HEK293 (cell line): Measurements from ENCODE around the gene LRRC4C.

Experiments used
- CTCF ChIA-PET: fragments of 350-600 bp; formaldehyde crosslinking; extraction: SDS; loops from one replicate; lab custom pipeline; 2021; ENCODE audit warnings: antibody characterized with exemption; lab: Yijun Ruan, JAX
- POLR2A ChIA-PET: fragments of 300-600 bp; formaldehyde crosslinking; extraction: SDS; loops from one replicate; lab custom pipeline; 2020; ENCODE audit warnings: antibody characterized with exemption, inconsistent platforms; lab: Yijun Ruan, JAX
- H3K27ac ChIP-seq: fragments of 200-500 bp; sonication (Bioruptor generic); 2 replicates; pipeline ENCODE4 v1.5.1; 2014; ENCODE audit warnings: low read depth, low read length, control low read depth, inconsistent platforms; ENCODE audit errors: extremely low read depth
- H3K36me3 ChIP-seq, 2 experiments: fragments of 200-500 bp in 1 of 2; sonication (Bioruptor generic) in 1 of 2; 1 replicate in 1 of 2; 2 replicates in 1 of 2; pipeline ENCODE4 v1.5.1; 2014 to 2017; ENCODE audit warnings: inconsistent platforms in 2 of 2, low read length in 2 of 2; ENCODE audit not compliant: control insufficient read depth in 2 of 2, insufficient read depth in 1 of 2
- H3K4me1 ChIP-seq: fragments of 200-500 bp; sonication (Bioruptor generic); 2 replicates; pipeline ENCODE4 v1.5.1; 2014; ENCODE audit warnings: mild to moderate bottlenecking, low read length, inconsistent platforms; ENCODE audit not compliant: control insufficient read depth, insufficient read depth
- H3K4me3 ChIP-seq: 2 replicates; pipeline ENCODE4 v1.5.1; 2011; ENCODE audit warnings: low read depth, mild to moderate bottlenecking, control low read depth, low read length, moderate library complexity
- H3K9me3 ChIP-seq: fragments of 200-500 bp; sonication (Bioruptor generic); 2 replicates; pipeline ENCODE4 v1.5.1; 2014; ENCODE audit warnings: low read depth, low read length, inconsistent platforms; ENCODE audit not compliant: control insufficient read depth, insufficient read depth
- CTCF ChIP-seq: fragments of 450-650 bp; formaldehyde crosslinking; IDR thresholded peaks from 2 replicates; pipeline ENCODE4 v1.5.1; 2016; ENCODE audit warnings: missing biosample characterization, missing genetic modification characterization
- HOXD13 ChIP-seq: sonication (generic); formaldehyde crosslinking; IDR thresholded peaks from 2 replicates; pipeline ENCODE4 v1.8.0; 2022; ENCODE audit warnings: missing genetic modification reagents, borderline replicate concordance
- IKZF3 ChIP-seq: fragments of 450-650 bp; IDR thresholded peaks from 2 replicates; pipeline ENCODE4 v1.5.0; 2018; ENCODE audit warnings: missing biosample characterization, mild to moderate bottlenecking, missing genetic modification characterization, moderate library complexity
- MYNN ChIP-seq: fragments of 450-650 bp; formaldehyde crosslinking; IDR thresholded peaks from 2 replicates; pipeline ENCODE4 v1.5.1; 2016; ENCODE audit warnings: missing biosample characterization, missing genetic modification characterization, borderline replicate concordance
- PRDM1 ChIP-seq: fragments of 450-650 bp; formaldehyde crosslinking; IDR thresholded peaks from 2 replicates; pipeline ENCODE4; 2016; ENCODE audit warnings: missing biosample characterization, missing genetic modification characterization
- SP7 ChIP-seq: fragments of 450-650 bp; formaldehyde crosslinking; IDR thresholded peaks from 2 replicates; pipeline ENCODE4 v1.5.1; 2016; ENCODE audit warnings: missing biosample characterization, missing genetic modification characterization
- YY2 ChIP-seq: fragments of 450-650 bp; formaldehyde crosslinking; IDR thresholded peaks from 2 replicates; pipeline ENCODE4 v1.5.1; 2016; ENCODE audit warnings: missing biosample characterization, missing genetic modification characterization
- ZBTB17 ChIP-seq: fragments of 450-650 bp; formaldehyde crosslinking; IDR thresholded peaks from 2 replicates; pipeline ENCODE4 v1.5.1; 2016; ENCODE audit warnings: missing biosample characterization, missing genetic modification characterization
- ZFP37 ChIP-seq: fragments of 450-650 bp; formaldehyde crosslinking; IDR thresholded peaks from 2 replicates; pipeline ENCODE4 v1.5.1; 2016; ENCODE audit warnings: missing biosample characterization, missing genetic modification characterization
- ZNF114 ChIP-seq: fragments of 450-650 bp; formaldehyde crosslinking; IDR thresholded peaks from 2 replicates; pipeline ENCODE4 v1.5.0; 2017; ENCODE audit warnings: missing biosample characterization, missing genetic modification characterization
- ZNF140 ChIP-seq: fragments of 450-650 bp; formaldehyde crosslinking; IDR thresholded peaks from 2 replicates; pipeline ENCODE4 v1.5.1; 2016; ENCODE audit warnings: missing biosample characterization, missing genetic modification characterization
- ZNF157 ChIP-seq: fragments of 450-650 bp; formaldehyde crosslinking; IDR thresholded peaks from 2 replicates; pipeline ENCODE4 v1.5.1; 2016; ENCODE audit warnings: missing biosample characterization, missing genetic modification characterization
- ZNF214 ChIP-seq: fragments of 450-650 bp; formaldehyde crosslinking; IDR thresholded peaks from 2 replicates; pipeline ENCODE4 v1.5.1; 2017; ENCODE audit warnings: missing biosample characterization, mild to moderate bottlenecking, missing genetic modification characterization, borderline replicate concordance
- ZNF23 ChIP-seq: fragments of 450-650 bp; formaldehyde crosslinking; IDR thresholded peaks from 2 replicates; pipeline ENCODE4 v1.5.1; 2016; ENCODE audit warnings: missing biosample characterization, missing genetic modification characterization, borderline replicate concordance
- ZNF274 ChIP-seq, 2 experiments: fragments of 200-500 bp in 1 of 2; fragments of 450-650 bp in 1 of 2; sonication (Bioruptor generic) in 1 of 2; formaldehyde crosslinking in 1 of 2; IDR thresholded peaks; 2 replicates each; pipeline versions ENCODE4 v1.5.1 to v1.6.1; 2014 to 2016; ENCODE audit warnings: borderline replicate concordance in 1 of 2, inconsistent platforms in 1 of 2, low read length in 1 of 2, missing biosample characterization in 1 of 2, missing genetic modification characterization in 1 of 2
- ZNF311 ChIP-seq: fragments of 450-650 bp; formaldehyde crosslinking; IDR thresholded peaks from 2 replicates; pipeline ENCODE4 v1.5.1; 2017; ENCODE audit warnings: missing biosample characterization, missing genetic modification characterization, borderline replicate concordance
- ZNF354C ChIP-seq: fragments of 450-650 bp; formaldehyde crosslinking; IDR thresholded peaks from 2 replicates; pipeline ENCODE4 v1.5.1; 2016; ENCODE audit warnings: missing biosample characterization, missing genetic modification characterization, low read depth, borderline replicate concordance
- ZNF362 ChIP-seq: fragments of 450-650 bp; formaldehyde crosslinking; IDR thresholded peaks from 2 replicates; pipeline ENCODE4 v1.5.1; 2016; ENCODE audit warnings: missing biosample characterization, missing genetic modification characterization
- ZNF423 ChIP-seq: fragments of 450-650 bp; formaldehyde crosslinking; IDR thresholded peaks from 2 replicates; pipeline ENCODE4 v1.5.1; 2016; ENCODE audit warnings: missing biosample characterization, missing genetic modification characterization
- ZNF548 ChIP-seq: fragments of 450-650 bp; formaldehyde crosslinking; IDR thresholded peaks from 2 replicates; pipeline ENCODE4 v1.5.1; 2016; ENCODE audit warnings: missing biosample characterization, missing genetic modification characterization
- ZNF549 ChIP-seq: fragments of 450-650 bp; IDR thresholded peaks from 2 replicates; pipeline ENCODE4 v1.5.1; 2018; ENCODE audit warnings: missing biosample characterization, missing genetic modification characterization, mild to moderate bottlenecking, inconsistent platforms, moderate library complexity
- ZNF555 ChIP-seq: fragments of 450-650 bp; formaldehyde crosslinking; conservative IDR thresholded peaks from 2 replicates; pipeline ENCODE4 v1.5.1; 2017; ENCODE audit warnings: missing biosample characterization, mild to moderate bottlenecking, missing genetic modification characterization, inconsistent platforms
- ZNF580 ChIP-seq: fragments of 450-650 bp; formaldehyde crosslinking; IDR thresholded peaks from 2 replicates; pipeline ENCODE4 v1.5.1; 2016; ENCODE audit warnings: missing biosample characterization, missing genetic modification characterization
- ZNF585B ChIP-seq: fragments of 450-650 bp; formaldehyde crosslinking; IDR thresholded peaks from 2 replicates; pipeline ENCODE4 v1.5.1; 2016; ENCODE audit warnings: missing biosample characterization, missing genetic modification characterization
- ZNF654 ChIP-seq: fragments of 450-650 bp; formaldehyde crosslinking; IDR thresholded peaks from 2 replicates; pipeline ENCODE4 v1.5.1; 2016; ENCODE audit warnings: low read depth, missing biosample characterization, missing genetic modification characterization
- ZNF658 ChIP-seq: fragments of 450-650 bp; formaldehyde crosslinking; IDR thresholded peaks from 2 replicates; pipeline ENCODE4; 2016; ENCODE audit warnings: missing biosample characterization, missing genetic modification characterization
- ZNF664 ChIP-seq: fragments of 450-650 bp; formaldehyde crosslinking; IDR thresholded peaks from 2 replicates; pipeline ENCODE4 v1.5.1; 2016; ENCODE audit warnings: missing biosample characterization, missing genetic modification characterization
- ZNF701 ChIP-seq: fragments of 450-650 bp; formaldehyde crosslinking; IDR thresholded peaks from 2 replicates; pipeline ENCODE4 v1.5.1; 2016; ENCODE audit warnings: missing biosample characterization, missing genetic modification characterization
- ZNF76 ChIP-seq: fragments of 450-650 bp; formaldehyde crosslinking; IDR thresholded peaks from 2 replicates; pipeline ENCODE4; 2016; ENCODE audit warnings: low read depth, missing biosample characterization, missing genetic modification characterization, borderline replicate concordance
- ZNF791 ChIP-seq: fragments of 450-650 bp; formaldehyde crosslinking; IDR thresholded peaks from 2 replicates; pipeline ENCODE4 v1.5.1; 2016; ENCODE audit warnings: missing biosample characterization, missing genetic modification characterization
- ZSCAN23 ChIP-seq: fragments of 450-650 bp; formaldehyde crosslinking; IDR thresholded peaks from 2 replicates; pipeline ENCODE4 v1.5.1; 2016; ENCODE audit warnings: missing biosample characterization, missing genetic modification characterization
- ZXDB ChIP-seq: fragments of 450-650 bp; formaldehyde crosslinking; IDR thresholded peaks from 2 replicates; pipeline ENCODE4 v1.5.1; 2016; ENCODE audit warnings: missing biosample characterization, missing genetic modification characterization

Gene LRRC4C

GRCh38 chr11:40842750-40843339 lies 616.6 kb downstream of the LRRC4C start (continued):
- TF ChIP-seq ZNF658 (tag by site-specific recombination) (no peak), SP7 (no peak), ZNF140 (tag by site-specific recombination) (no peak), ZNF423 (no peak)

GRCh38 chr11:40841231-40841630 lies 618.2 kb downstream of the LRRC4C start:
- TF ChIP-seq ZNF23 (tag by site-specific recombination) (no peak), CTCF (tag by site-specific recombination) (no peak), SP7 (no peak), ZBTB17 (no peak), IKZF3 (tag by site-specific recombination) (no peak), ZNF701 (tag by site-specific recombination) (no peak), ZNF555 (no peak), ZXDB (tag by site-specific recombination) (no peak), ZNF114 (tag by site-specific recombination) (no peak), ZNF654 (tag by site-specific recombination) (no peak), ZSCAN23 (tag by site-specific recombination) (no peak), ZFP37 (tag by site-specific recombination) (no peak), ZNF354C (tag by site-specific recombination) (no peak), ZNF549 (no peak), ZNF791 (tag by site-specific recombination) (no peak), MYNN (tag by site-specific recombination) (no peak), ZNF274 (IDR thresholded peaks at IDR 0.05; ENCODE audit: low read length) (no peak), ZNF274 (tag by site-specific recombination; IDR thresholded peaks at IDR 0.05; ENCODE audit: borderline replicate concordance) (no peak), HOXD13 (CRISPR knock-in tag) (no peak)
- TF ChIP-seq, all 188 proteins: peak for 0
- POLR2A ChIA-PET = no interaction called here
- Histone ChIP-seq H3K9me3 (no peaks in the 10 kb centered on the region), H3K36me3 (no peaks in the 10 kb centered on the region), H3K4me1 (no peaks in the 10 kb centered on the region), H3K4me3 (no peak overlapping the region), H3K27ac (no peak overlapping the region)
- CTCF ChIA-PET = no interaction called here

GRCh38 chr11:40838181-40838683 lies 621.2 kb downstream of the LRRC4C start:
- CTCF ChIA-PET = no interaction called here
- no peaks in the 10 kb centered on the region for H3K4me1 ChIP-seq
- H3K36me3 ChIP-seq = no peaks in the 10 kb centered on the region
- H3K9me3 ChIP-seq = no peaks in the 10 kb centered on the region
- POLR2A ChIA-PET = no interaction called here
- no peak overlapping the region for H3K4me3 ChIP-seq
- no peak overlapping the region for H3K27ac ChIP-seq
- TF ChIP-seq ZNF311 (tag by site-specific recombination) = no peak
- TF ChIP-seq ZNF76 = no peak
- no peak for TF ChIP-seq ZNF664 (tag by site-specific recombination)
- TF ChIP-seq ZNF362 (tag by site-specific recombination) = no peak
- no peak for TF ChIP-seq HOXD13 (CRISPR knock-in tag)
- TF ChIP-seq ZNF548 (tag by site-specific recombination) = no peak
- TF ChIP-seq PRDM1 (tag by site-specific recombination) = no peak
- TF ChIP-seq ZNF157 = no peak
- TF ChIP-seq ZSCAN23 (tag by site-specific recombination) = no peak
- TF ChIP-seq ZNF580 = no peak
- TF ChIP-seq YY2 (tag by site-specific recombination) = no peak
- TF ChIP-seq ZNF214 = no peak
- no peak for TF ChIP-seq ZNF658 (tag by site-specific recombination)
- no peak for TF ChIP-seq ZNF585B (tag by site-specific recombination)
